RWPE2 (cell line): ENCODE data around the gene AFMID.

Experiments used
- ATAC-seq: fragments of 200-7000 bp; cut with Tn5 transposase; 3 replicates; pipeline ENCODE4 v1.9.1; 2021; ENCODE audit warnings: low read depth
- DNase-seq: peaks from one replicate; pipeline ENCODE4 v3.0.0-alpha.2; 2020; ENCODE audit warnings: low spot score
- H3K27ac ChIP-seq: fragments of 450-650 bp; 2 replicates; pipeline ENCODE4 v1.5.1; 2017; ENCODE audit warnings: mild to moderate bottlenecking; ENCODE audit not compliant: poor library complexity, severe bottlenecking
- H3K27me3 ChIP-seq: fragments of 250-450 bp; sonication (Bioruptor Pico); 2 replicates; pipeline ENCODE4 v1.5.1; 2021; ENCODE audit warnings: mild to moderate bottlenecking, moderate library complexity; ENCODE audit not compliant: insufficient read depth, poor library complexity, severe bottlenecking
- H3K36me3 ChIP-seq: fragments of 250-450 bp; sonication (Bioruptor Pico); 2 replicates; pipeline ENCODE4 v1.5.1; 2020; ENCODE audit warnings: low read depth, mild to moderate bottlenecking, moderate library complexity
- H3K4me1 ChIP-seq: fragments of 250-450 bp; sonication (Bioruptor Pico); 2 replicates; pipeline ENCODE4 v1.5.1; 2021; ENCODE audit warnings: mild to moderate bottlenecking, moderate library complexity; ENCODE audit not compliant: insufficient read depth, poor library complexity, severe bottlenecking
- H3K4me3 ChIP-seq: fragments of 250-450 bp; sonication (Bioruptor Pico); 2 replicates; pipeline ENCODE4 v1.5.1; 2021; ENCODE audit warnings: mild to moderate bottlenecking, moderate library complexity; ENCODE audit not compliant: severe bottlenecking
- H3K9me3 ChIP-seq: fragments of 250-450 bp; sonication (Bioruptor Pico); 2 replicates; pipeline ENCODE4 v1.5.1; 2021; ENCODE audit warnings: mild to moderate bottlenecking, moderate library complexity; ENCODE audit not compliant: severe bottlenecking
- CTCF ChIP-seq: fragments of 450-650 bp; IDR thresholded peaks from one replicate; pipeline ENCODE4 v1.5.1; 2017; ENCODE audit warnings: mild to moderate bottlenecking, moderate library complexity; ENCODE audit not compliant: poor library complexity, severe bottlenecking

Gene AFMID

GRCh38 chr17:78175643-78175981 lies 11.6 kb upstream of the AFMID start:
- Histone ChIP-seq H3K36me3 (peaks cover 90% of the 10 kb centered on the region), H3K4me1 (peaks cover 7% of the 10 kb centered on the region), H3K4me3 (no peak overlapping the region), H3K9me3 (no peaks in the 10 kb centered on the region), H3K27me3 (no peaks in the 10 kb centered on the region), H3K27ac (no peak overlapping the region)
- no peak for ATAC-seq
- TF ChIP-seq CTCF: no peak
- no peak for DNase-seq

DNA sequence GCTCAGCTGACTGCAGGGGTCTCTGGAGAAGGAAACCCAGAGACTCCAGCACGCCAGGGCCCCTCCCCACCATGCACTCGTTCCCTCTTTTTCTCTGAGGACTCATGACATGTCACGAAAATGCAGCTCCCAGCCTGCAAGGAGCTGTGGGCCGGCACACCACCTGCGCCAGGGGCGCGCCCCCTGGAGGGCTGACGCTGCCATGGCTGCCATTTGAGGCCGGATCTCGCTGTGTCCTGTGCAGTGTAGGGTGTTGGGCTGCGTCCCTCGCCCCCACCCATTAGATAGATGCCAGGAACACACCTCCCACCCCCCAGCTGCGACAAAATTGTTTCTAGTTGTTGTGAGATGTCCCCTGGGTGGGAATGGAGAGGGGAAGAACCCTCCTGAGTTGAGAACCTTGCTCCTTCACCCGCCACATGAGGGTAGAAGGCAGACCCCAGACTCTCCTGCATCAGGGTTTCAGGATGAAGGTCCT lies 10.6 kb upstream of the AFMID start:
- H3K4me1 ChIP-seq: peaks cover 7% of the 10 kb centered on the region
- no peaks in the 10 kb centered on the region for H3K27me3 ChIP-seq
- H3K27ac ChIP-seq: no peak overlapping the region
- H3K36me3 ChIP-seq: peaks cover 86% of the 10 kb centered on the region
- TF ChIP-seq CTCF: peak; percentile 86
- no peak overlapping the region for H3K4me3 ChIP-seq
- no peaks in the 10 kb centered on the region for H3K9me3 ChIP-seq
- DNase-seq: no peak
- peak; percentile 49 for ATAC-seq

DNA sequence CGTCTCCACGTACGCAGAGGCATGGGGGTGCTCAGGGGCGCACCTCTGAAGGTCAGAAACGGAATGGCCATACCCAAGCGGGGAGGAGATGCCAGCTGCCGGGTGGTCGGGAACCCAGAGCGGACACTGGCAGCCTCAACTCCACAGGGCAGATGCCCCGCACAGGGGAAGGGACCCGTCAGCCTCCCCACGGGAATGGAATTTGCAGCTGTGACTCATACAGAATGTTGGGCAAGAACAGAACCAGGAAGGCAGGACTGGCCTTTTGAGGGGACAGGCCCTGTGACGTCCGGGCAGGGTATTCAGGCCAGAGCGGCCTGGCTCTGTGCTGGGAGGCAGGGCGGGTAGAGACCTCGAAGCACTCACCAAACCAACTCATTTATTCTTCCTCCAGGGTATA lies 7.8 kb upstream of the AFMID start:
- peaks cover 90% of the 10 kb centered on the region for H3K36me3 ChIP-seq

GRCh38 chr17:78180083-78180482 lies 7.1 kb upstream of the AFMID start:
- TF ChIP-seq CTCF: no peak
- no peaks in the 10 kb centered on the region for H3K27me3 ChIP-seq
- DNase-seq (no peak), ATAC-seq (no peak)
- no peak overlapping the region for H3K4me3 ChIP-seq
- H3K27ac ChIP-seq: no peak overlapping the region
- no peaks in the 10 kb centered on the region for H3K9me3 ChIP-seq
- H3K4me1 ChIP-seq: peaks cover 6% of the 10 kb centered on the region
- peaks cover 90% of the 10 kb centered on the region for H3K36me3 ChIP-seq

More for the DNA sequence above, 7.8 kb upstream of the AFMID start:
- no peak overlapping the region for H3K27ac ChIP-seq
- no peak for DNase-seq
- peaks cover 3% of the 10 kb centered on the region for H3K4me1 ChIP-seq
- no peaks in the 10 kb centered on the region for H3K27me3 ChIP-seq
- no peak for TF ChIP-seq CTCF
- no peaks in the 10 kb centered on the region for H3K9me3 ChIP-seq
- no peak overlapping the region for H3K4me3 ChIP-seq
- ATAC-seq: peak; percentile 44

DNA sequence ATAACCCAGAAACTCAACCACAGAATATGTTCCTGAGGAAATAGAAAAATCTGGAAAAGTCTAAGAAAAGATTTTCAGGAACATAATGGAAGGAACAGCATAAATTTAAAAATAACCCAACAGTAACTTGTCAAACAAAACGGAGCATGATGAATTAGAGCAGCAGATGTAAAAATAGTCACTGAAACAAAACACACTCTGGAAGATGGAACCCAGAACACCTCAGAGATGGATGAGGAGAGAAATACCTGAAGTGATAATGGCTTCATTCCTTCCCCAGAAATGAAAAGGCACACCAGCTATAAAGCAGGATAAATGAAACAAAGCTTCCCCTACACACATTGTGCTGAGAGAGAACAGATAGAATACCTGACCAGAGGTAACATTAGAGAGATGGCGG lies 6.7 kb upstream of the AFMID start:
- H3K9me3 ChIP-seq: no peaks in the 10 kb centered on the region
- H3K4me1 ChIP-seq: peaks cover 10% of the 10 kb centered on the region
- no peak for DNase-seq
- H3K4me3 ChIP-seq: no peak overlapping the region
- TF ChIP-seq CTCF: no peak
- H3K27ac ChIP-seq: no peak overlapping the region
- peaks cover 91% of the 10 kb centered on the region for H3K36me3 ChIP-seq
- no peak for ATAC-seq
- no peaks in the 10 kb centered on the region for H3K27me3 ChIP-seq
